HCT116 (cell line): Measurements from ENCODE around the gene PDP2. TPM values are rescaled to one million over a fixed set of nuclear protein-coding genes. Genes with fewer than 3 reads are reported as not detected.

Source experiments
- ATAC-seq: fragments of 200-7000 bp; cut with Tn5 transposase; 2 replicates; pipeline ENCODE4 v1.9.1; 2020; ENCODE audit warnings: mild to moderate bottlenecking, moderate library complexity
- BruUV-seq: library from RNA; stranded (reverse); fragments of 400-500 nt; replicated peaks from 2 replicates; lab custom pipeline; 2021; lab: Mats Ljungman, UMichigan
- CTCF ChIA-PET: fragments of 300-600 bp; sonication (Branson Sonifier 250); formaldehyde crosslinking; loops from one replicate; lab custom pipeline; 2021; ENCODE audit warnings: antibody characterized with exemption; lab: Charles Lee
- POLR2A ChIA-PET: fragments of 300-600, 350-600 bp; sonication (Branson Sonifier 250); formaldehyde crosslinking; loops from one replicate; lab custom pipeline; 2021; ENCODE audit warnings: antibody characterized with exemption; lab: Charles Lee
- RAD21 ChIA-PET, 2 experiments: fragments of 300-600 bp; sonication (Branson Sonifier 250); formaldehyde crosslinking; loops; one replicate each; lab custom pipeline; 2023; ENCODE audit warnings: low total read pairs in 2 of 2; ENCODE audit not compliant: uncharacterized antibody in 2 of 2, unreplicated experiment in 2 of 2, low non-redundant PET in 1 of 2; lab: Charles Lee
- DNase-seq: peaks from one replicate; pipeline ENCODE4 v3.0.0-alpha.2; 2010; ENCODE audit warnings: low read depth, low spot score
- H2AFZ ChIP-seq: fragments of 200-600 bp; shearing (Covaris generic), sonication (generic); 2 replicates; pipeline ENCODE4 v1.6.1; 2017; ENCODE audit warnings: low read depth, mixed run types, mixed read lengths, antibody characterized with exemption, low read length; ENCODE audit not compliant: poor library complexity, severe bottlenecking
- H3K27ac ChIP-seq: 2 replicates; pipeline ENCODE4 v1.5.1; 2012; ENCODE audit warnings: low read depth, low read length
- H3K27me3 ChIP-seq: fragments of 200-600 bp; sonication (generic); 2 replicates; pipeline ENCODE4 v1.6.1; 2016; ENCODE audit warnings: mixed run types, low read length, mixed read lengths; ENCODE audit not compliant: insufficient read depth
- H3K36me3 ChIP-seq, 2 experiments: fragments of 200-500 bp in 1 of 2; fragments of 200-600 bp in 1 of 2; sonication (Bioruptor generic) in 1 of 2; sonication (generic) in 1 of 2; 2 replicates each; pipeline versions ENCODE4 v1.5.1 to v1.6.1; 2014 to 2016; ENCODE audit warnings: low read length in 2 of 2, inconsistent platforms in 1 of 2, mixed read lengths in 1 of 2, mixed run types in 1 of 2; ENCODE audit not compliant: insufficient read depth in 2 of 2, control insufficient read depth in 1 of 2
- H3K4me1 ChIP-seq, 2 experiments: fragments of 200-600 bp in 1 of 2; sonication (generic) in 1 of 2; 2 replicates each; pipeline versions ENCODE4 v1.5.1 to v1.6.1; 2012 to 2017; ENCODE audit warnings: low read length in 2 of 2, inconsistent platforms in 1 of 2, mild to moderate bottlenecking in 1 of 2, mixed read lengths in 1 of 2, mixed run types in 1 of 2, moderate library complexity in 1 of 2; ENCODE audit not compliant: insufficient read depth in 2 of 2, control insufficient read depth in 1 of 2
- H3K4me2 ChIP-seq: fragments of 200-600 bp; sonication (generic); 2 replicates; pipeline ENCODE4 v1.6.1; 2017; ENCODE audit warnings: mixed run types, low read length, mixed read lengths
- H3K4me3 ChIP-seq, 2 experiments: fragments of 200-600 bp in 1 of 2; sonication (generic) in 1 of 2; replicated peaks in 1 of 2; 2 replicates each; pipeline ENCODE4 v1.5.1; 2011 to 2016; ENCODE audit warnings: low read length in 2 of 2, control low read depth in 1 of 2, low read depth in 1 of 2, mild to moderate bottlenecking in 1 of 2, mixed read lengths in 1 of 2, mixed run types in 1 of 2
- H3K79me2 ChIP-seq: fragments of 200-600 bp; sonication (generic); 2 replicates; pipeline ENCODE4 v1.6.1; 2017; ENCODE audit warnings: mild to moderate bottlenecking, mixed run types, low read length, moderate library complexity, mixed read lengths; ENCODE audit not compliant: insufficient read depth
- H3K9ac ChIP-seq: fragments of 200-600 bp; sonication (generic); 2 replicates; pipeline ENCODE4 v1.6.1; 2016; ENCODE audit warnings: low read length, mixed read lengths
- H3K9me2 ChIP-seq: fragments of 200-600 bp; sonication (generic), shearing (Covaris generic); 2 replicates; pipeline ENCODE4 v1.6.1; 2017; ENCODE audit warnings: mixed run types, mild to moderate bottlenecking, moderate library complexity; ENCODE audit not compliant: insufficient read depth
- H3K9me3 ChIP-seq, 2 experiments: fragments of 200-500 bp in 1 of 2; fragments of 200-600 bp in 1 of 2; sonication (Bioruptor generic) in 1 of 2; sonication (generic) in 1 of 2; 2 replicates each; pipeline ENCODE4 v1.6.1; 2014 to 2017; ENCODE audit warnings: low read length in 2 of 2, mixed read lengths in 2 of 2, inconsistent platforms in 1 of 2, low read depth in 1 of 2, mild to moderate bottlenecking in 1 of 2, mixed run types in 1 of 2, moderate library complexity in 1 of 2; ENCODE audit not compliant: control insufficient read depth in 1 of 2, insufficient read depth in 1 of 2
- H4K20me1 ChIP-seq: fragments of 200-600 bp; sonication (generic), shearing (Covaris generic); 2 replicates; pipeline ENCODE4 v1.6.1; 2017; ENCODE audit warnings: mixed run types, mild to moderate bottlenecking, moderate library complexity; ENCODE audit not compliant: insufficient read depth
- ATF3 ChIP-seq: IDR thresholded peaks from 2 replicates; pipeline ENCODE4 v1.6.1; 2012
- CBX3 ChIP-seq: IDR thresholded peaks from 2 replicates; pipeline ENCODE4 v1.6.1; 2012; ENCODE audit warnings: low read depth
- CEBPB ChIP-seq: IDR thresholded peaks from 2 replicates; pipeline ENCODE4 v1.6.1; 2012; ENCODE audit warnings: low read depth
- EGR1 ChIP-seq: IDR thresholded peaks from 2 replicates; pipeline ENCODE4 v1.6.1; 2012; ENCODE audit warnings: low read depth
- ELF1 ChIP-seq: IDR thresholded peaks from 2 replicates; pipeline ENCODE4 v1.6.1; 2012; ENCODE audit warnings: low read depth, borderline replicate concordance
- EZH2 ChIP-seq: fragments of 200-600 bp; sonication (generic); IDR thresholded peaks from 2 replicates; pipeline ENCODE4 v1.6.1; 2017; ENCODE audit warnings: antibody characterized with exemption, mixed run types
- EZH2phosphoT487 ChIP-seq: fragments of 200-600 bp; IDR thresholded peaks from 2 replicates; pipeline ENCODE4 v1.6.1; 2018; ENCODE audit warnings: antibody characterized with exemption, borderline replicate concordance
- FOSL1 ChIP-seq: IDR thresholded peaks from 2 replicates; pipeline ENCODE4 v1.6.1; 2012; ENCODE audit warnings: low read depth
- JUND ChIP-seq: IDR thresholded peaks from 2 replicates; pipeline ENCODE4 v1.6.1; 2012
- MAX ChIP-seq: IDR thresholded peaks from 2 replicates; pipeline ENCODE4 v1.6.1; 2012
- POLR2A ChIP-seq: IDR thresholded peaks from 2 replicates; pipeline ENCODE4 v1.7.0; 2011; ENCODE audit warnings: borderline replicate concordance; ENCODE audit not compliant: insufficient read depth, insufficient read length; ENCODE audit errors: extremely low read depth
- RAD21 ChIP-seq: IDR thresholded peaks from 2 replicates; pipeline ENCODE4 v1.6.1; 2012; ENCODE audit warnings: low read depth, mild to moderate bottlenecking
- SIN3A ChIP-seq: IDR thresholded peaks from 2 replicates; pipeline ENCODE4 v1.6.1; 2012; ENCODE audit warnings: low read depth
- SP1 ChIP-seq: IDR thresholded peaks from 2 replicates; pipeline ENCODE4 v1.6.1; 2012; ENCODE audit warnings: low read depth
- SRF ChIP-seq: IDR thresholded peaks from 2 replicates; pipeline ENCODE4 v1.6.1; 2012; ENCODE audit warnings: low read depth
- TCF7L2 ChIP-seq: IDR thresholded peaks from 2 replicates; pipeline ENCODE4 v1.7.0; 2011; ENCODE audit warnings: borderline replicate concordance, inconsistent platforms; ENCODE audit not compliant: insufficient read depth, insufficient read length; ENCODE audit errors: extremely low read depth
- YY1 ChIP-seq: IDR thresholded peaks from 2 replicates; pipeline ENCODE4 v1.6.1; 2011; ENCODE audit warnings: low read length, low read depth, moderate library complexity, mild to moderate bottlenecking; ENCODE audit not compliant: insufficient replicate concordance; ENCODE audit errors: extremely low read depth
- ZFX ChIP-seq: fragments of 450-650 bp; IDR thresholded peaks from 2 replicates; pipeline ENCODE4 v1.6.1; 2017
- intact Hi-C: fragments of 100-400 bp; cut with micrococcal nuclease; formaldehyde crosslinking; loops from 2 replicates; pipeline ENCODE4 v1.10.0; 2022
- total RNA-seq: library from RNA; stranded (reverse); gene quantifications from one replicate; pipeline ENCODE4 v1.2.1, GENCODE V29; 2021; ENCODE audit not compliant: unreplicated experiment

Gene PDP2
- total RNA-seq, 1 experiment from 2014 or later, result 19.9 TPM

DNA sequence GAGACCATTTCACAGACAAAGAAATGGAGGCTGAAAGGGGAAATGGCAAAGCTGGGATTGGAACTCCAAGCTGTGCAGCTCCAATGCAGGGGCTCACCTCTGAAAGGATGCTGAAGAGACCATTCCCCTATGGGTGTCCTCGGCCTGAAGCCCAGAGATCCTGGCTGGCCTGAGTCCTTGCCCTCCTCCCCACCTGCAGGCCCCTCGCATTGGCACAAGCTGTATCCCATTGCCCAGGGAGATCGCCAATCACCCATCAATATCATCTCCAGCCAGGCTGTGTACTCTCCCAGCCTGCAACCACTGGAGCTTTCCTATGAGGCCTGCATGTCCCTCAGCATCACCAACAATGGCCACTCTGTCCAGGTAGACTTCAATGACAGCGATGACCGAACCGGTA, 33.5 kb upstream of the PDP2 start:
- no peak overlapping the region for H2AFZ ChIP-seq
- CTCF ChIA-PET, result interaction anchor here (1.7 kb wide), 1 partner anchor 16 kb away, joined by 7 read pairs; the partner anchor contains the start of gene NAE1
- no TSS peak for BruUV-seq

DNA sequence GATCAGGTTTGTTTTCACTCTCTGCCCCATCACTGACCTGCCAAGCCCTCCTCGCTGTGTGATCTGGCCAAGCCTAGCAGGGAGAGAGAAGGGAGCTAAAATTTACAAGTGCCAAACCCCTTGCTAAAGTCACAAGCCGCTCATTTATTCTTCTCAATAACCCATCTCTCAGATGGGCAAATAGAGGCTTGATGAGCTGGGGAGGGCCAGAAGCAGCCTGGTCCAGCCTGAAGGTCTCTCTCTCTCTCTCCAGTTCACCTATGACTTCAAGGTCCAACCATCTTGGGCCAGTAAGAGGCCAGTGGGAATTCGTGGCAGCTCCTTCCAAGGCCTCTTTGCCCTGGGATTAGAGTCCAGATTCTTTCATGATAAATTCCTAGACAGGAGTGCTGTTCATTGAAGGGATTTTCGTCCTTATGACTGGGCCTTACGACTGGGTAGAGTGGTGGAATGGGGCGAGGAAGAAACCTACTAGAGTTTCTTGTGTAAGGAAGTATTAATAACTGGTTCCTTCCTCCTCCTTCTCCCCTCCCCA, 32.7 kb upstream of the PDP2 start:
- H3K4me3 ChIP-seq, result no peak overlapping the region
- no peak overlapping the region for H3K4me2 ChIP-seq
- no TSS peak for BruUV-seq
- ATAC-seq (no peak), DNase-seq (no peak)
- no peaks in the 10 kb centered on the region for H3K27me3 ChIP-seq
- no peaks in the 10 kb centered on the region for H3K9me3 ChIP-seq
- no peak overlapping the region for H3K27ac ChIP-seq
- ChIA-PET RAD21 (no interaction called here), CTCF (interaction anchor here (1.7 kb wide), 1 partner anchor 17 kb away, joined by 7 read pairs; the partner anchor contains the start of gene NAE1), POLR2A (interaction anchor here (0.9 kb wide), 1 partner anchor 17 kb away, joined by 3 read pairs; the partner anchor contains the start of gene NAE1)
- intact Hi-C loops, result no loop called here
- H4K20me1 ChIP-seq, result no peaks in the 10 kb centered on the region
- no peaks in the 10 kb centered on the region for H3K36me3 ChIP-seq
- peaks cover 7 to 15% of the 10 kb centered on the region in 2 experiments; a peak in 3 of 4 replicates for H3K4me1 ChIP-seq
- no peak overlapping the region for H3K9ac ChIP-seq
- no peaks in the 10 kb centered on the region for H3K79me2 ChIP-seq
- H2AFZ ChIP-seq, result no peak overlapping the region
- H3K9me2 ChIP-seq, result no peaks in the 10 kb centered on the region
- no peak for TF ChIP-seq CEBPB
- no peak for TF ChIP-seq RAD21
- no peak for TF ChIP-seq ATF3
- no peak for TF ChIP-seq POLR2A
- TF ChIP-seq EGR1, result no peak
- TF ChIP-seq ZFX, result no peak
- no peak for TF ChIP-seq CBX3
- no peak for TF ChIP-seq ELF1
- no peak for TF ChIP-seq YY1
- no peak for TF ChIP-seq JUND
- TF ChIP-seq SP1, result no peak
- no peak for TF ChIP-seq MAX

More for the DNA sequence above, 33.5 kb upstream of the PDP2 start:
- Histone ChIP-seq H3K4me1 (peaks cover 7 to 16% of the 10 kb centered on the region in 2 experiments; a peak in 3 of 4 replicates), H3K9me3 (no peaks in the 10 kb centered on the region), H3K4me3 (no peak overlapping the region), H3K27ac (no peak overlapping the region), H3K79me2 (no peaks in the 10 kb centered on the region), H3K27me3 (no peaks in the 10 kb centered on the region), H3K36me3 (no peaks in the 10 kb centered on the region), H3K9ac (no peak overlapping the region), H3K9me2 (no peaks in the 10 kb centered on the region), H3K4me2 (no peak overlapping the region), H4K20me1 (no peaks in the 10 kb centered on the region)
- no peak for DNase-seq
- TF ChIP-seq SP1, result no peak
- TF ChIP-seq TCF7L2, result no peak
- TF ChIP-seq CEBPB, result no peak
- TF ChIP-seq EZH2, result no peak
- TF ChIP-seq POLR2A, result no peak
- no peak for TF ChIP-seq EGR1
- no peak for TF ChIP-seq EZH2phosphoT487
- TF ChIP-seq SRF, result no peak
- no peak for TF ChIP-seq ATF3
- TF ChIP-seq SIN3A, result no peak
- TF ChIP-seq ZFX, result no peak
- no peak for TF ChIP-seq CBX3
- TF ChIP-seq RAD21, result no peak
- TF ChIP-seq MAX, result no peak
- no peak for TF ChIP-seq FOSL1
- POLR2A ChIA-PET, result no interaction called here
- RAD21 ChIA-PET, result interaction anchor here in 1 of 2 experiments (0.6 kb wide), 1 partner anchor 34 kb away, joined by 4 read pairs; no protein-coding TSS in a partner anchor
- intact Hi-C loops, result no loop called here
- no peak for ATAC-seq
